ENCODE results near the gene IL16.

IL16 gene

DNA sequence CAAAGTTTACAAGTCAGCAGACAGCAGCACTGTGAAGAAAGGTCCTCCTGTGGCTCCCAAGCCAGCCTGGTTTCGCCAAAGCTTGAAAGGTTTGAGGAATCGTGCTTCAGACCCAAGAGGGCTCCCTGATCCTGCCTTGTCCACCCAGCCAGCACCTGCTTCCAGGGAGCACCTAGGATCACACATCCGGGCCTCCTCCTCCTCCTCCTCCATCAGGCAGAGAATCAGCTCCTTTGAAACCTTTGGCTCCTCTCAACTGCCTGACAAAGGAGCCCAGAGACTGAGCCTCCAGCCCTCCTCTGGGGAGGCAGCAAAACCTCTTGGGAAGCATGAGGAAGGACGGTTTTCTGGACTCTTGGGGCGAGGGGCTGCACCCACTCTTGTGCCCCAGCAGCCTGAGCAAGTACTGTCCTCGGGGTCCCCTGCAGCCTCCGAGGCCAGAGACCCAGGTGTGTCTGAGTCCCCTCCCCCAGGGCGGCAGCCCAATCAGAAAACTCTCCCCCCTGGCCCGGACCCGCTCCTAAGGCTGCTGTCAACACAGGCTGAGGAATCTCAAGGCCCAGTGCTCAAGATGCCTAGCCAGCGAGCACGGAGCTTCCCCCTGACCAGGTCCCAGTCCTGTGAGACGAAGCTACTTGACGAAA is 103.1 kb downstream of the IL16 start:
- Histone ChIP-seq H3K9me3 (ENCODE audit: control insufficient read depth, insufficient read depth, low read length) (no peaks in the 10 kb centered on the region), H3K4me3 (ENCODE audit: low read length) (no peak overlapping the region), H3K27me3 (ENCODE audit: control insufficient read depth, insufficient read depth, low read length) (no peaks in the 10 kb centered on the region; the same call in 1 of the 2 replicates), H3K27ac (ENCODE audit: low read length) (no peak overlapping the region), H3K36me3 (ENCODE audit: control insufficient read depth, insufficient read depth, low read length) (no peaks in the 10 kb centered on the region), H3K4me1 (ENCODE audit: control insufficient read depth, insufficient read depth, low read length) (peaks cover 6% of the 10 kb centered on the region)
- WGBS (ENCODE audit: insufficient coverage, insufficient read length): no CpG with 5 or more reads among the region's 14 CpGs
- DNase-seq (ENCODE audit: low read depth, low spot score): no peak

DNA sequence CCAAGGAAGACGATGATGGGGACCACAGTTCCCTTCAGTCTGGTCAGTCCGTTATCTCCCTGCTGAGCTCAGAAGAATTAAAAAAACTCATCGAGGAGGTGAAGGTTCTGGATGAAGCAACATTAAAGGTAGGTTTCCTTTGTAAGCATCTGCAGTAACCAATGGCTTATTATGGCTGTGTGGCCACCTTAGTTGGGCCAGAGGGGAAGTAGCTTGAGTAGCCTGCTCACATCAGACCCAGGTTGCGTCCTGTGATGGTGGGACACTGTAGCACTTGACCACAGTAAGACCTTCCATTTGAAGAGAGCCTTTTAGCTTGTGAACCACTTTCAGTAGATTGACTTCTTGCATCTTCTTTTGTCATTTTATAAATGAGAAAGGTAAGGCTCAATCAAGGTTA is 104.7 kb downstream of the IL16 start:
- H3K36me3 ChIP-seq (ENCODE audit: control insufficient read depth, insufficient read depth, low read length): no peaks in the 10 kb centered on the region
- no peaks in the 10 kb centered on the region for H3K27me3 ChIP-seq (ENCODE audit: control insufficient read depth, insufficient read depth, low read length)
- peaks cover 6% of the 10 kb centered on the region for H3K4me1 ChIP-seq (ENCODE audit: control insufficient read depth, insufficient read depth, low read length)
- H3K9me3 ChIP-seq (ENCODE audit: control insufficient read depth, insufficient read depth, low read length): no peaks in the 10 kb centered on the region
- H3K27ac ChIP-seq (ENCODE audit: low read length): no peak overlapping the region
- no peak for DNase-seq (ENCODE audit: low read depth, low spot score)
- no peak overlapping the region for H3K4me3 ChIP-seq (ENCODE audit: low read length)
- WGBS (ENCODE audit: insufficient coverage, insufficient read length): no CpG with 5 or more reads among the region's 4 CpGs

DNA sequence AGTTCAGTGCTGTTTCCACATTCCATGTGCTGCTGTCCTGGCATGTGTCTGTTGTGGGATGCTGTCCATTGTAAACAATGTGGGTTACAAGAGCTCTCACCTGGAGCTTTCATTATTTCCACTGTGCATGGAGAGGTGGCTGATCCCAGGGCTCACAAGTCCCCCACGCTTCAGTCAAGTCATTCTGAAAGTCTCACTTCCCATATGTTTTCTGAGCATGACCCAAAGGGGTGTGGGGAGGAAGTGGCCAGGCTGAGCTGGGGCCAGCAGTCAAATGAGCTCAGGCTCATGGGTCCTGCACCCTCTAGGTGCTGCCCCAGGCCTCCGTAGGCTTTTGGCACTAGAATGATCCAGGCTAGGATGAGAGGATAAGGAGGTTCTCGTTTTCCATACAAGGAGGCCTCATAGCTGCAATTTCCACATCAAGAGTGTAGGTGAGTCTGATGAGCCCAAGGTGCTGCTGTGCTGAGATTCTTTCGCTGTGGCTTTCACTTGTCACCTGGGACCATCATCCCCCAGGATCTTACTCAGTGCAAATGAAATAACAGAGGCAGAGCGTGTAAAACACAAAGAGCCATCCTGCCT is 105.2 kb downstream of the IL16 start:
- peaks cover 6% of the 10 kb centered on the region for H3K4me1 ChIP-seq (ENCODE audit: control insufficient read depth, insufficient read depth, low read length)
- no peaks in the 10 kb centered on the region for H3K9me3 ChIP-seq (ENCODE audit: control insufficient read depth, insufficient read depth, low read length)
- DNase-seq (ENCODE audit: low read depth, low spot score): no peak
- no peaks in the 10 kb centered on the region for H3K27me3 ChIP-seq (ENCODE audit: control insufficient read depth, insufficient read depth, low read length)
- no peak overlapping the region for H3K27ac ChIP-seq (ENCODE audit: low read length)
- H3K36me3 ChIP-seq (ENCODE audit: control insufficient read depth, insufficient read depth, low read length): no peaks in the 10 kb centered on the region
- H3K4me3 ChIP-seq (ENCODE audit: low read length): no peak overlapping the region
- WGBS (ENCODE audit: insufficient coverage, insufficient read length): no CpG with 5 or more reads among the region's 5 CpGs

DNA sequence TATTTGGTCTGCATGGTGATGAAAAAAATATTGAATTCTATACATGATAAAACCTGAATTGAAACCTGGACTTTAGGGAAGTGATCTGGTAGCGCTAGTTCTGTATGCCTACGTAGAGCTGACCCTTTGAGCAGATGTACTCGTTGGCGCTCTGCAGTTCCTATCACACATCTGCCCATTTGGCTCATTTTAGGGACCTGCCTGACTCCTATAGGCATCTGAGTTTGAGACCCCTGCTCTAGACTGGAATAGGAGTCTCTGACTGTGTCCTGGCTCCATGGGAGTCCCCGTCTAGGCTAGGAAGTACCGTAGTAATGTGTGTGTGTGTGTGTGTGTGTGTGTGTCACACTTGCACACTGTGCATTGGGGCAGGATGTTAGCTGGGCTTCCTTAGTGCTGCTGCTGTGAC is 106.0 kb downstream of the IL16 start:
- Histone ChIP-seq H3K36me3 (ENCODE audit: control insufficient read depth, insufficient read depth, low read length) (no peaks in the 10 kb centered on the region), H3K27me3 (ENCODE audit: control insufficient read depth, insufficient read depth, low read length) (no peaks in the 10 kb centered on the region), H3K9me3 (ENCODE audit: control insufficient read depth, insufficient read depth, low read length) (no peaks in the 10 kb centered on the region), H3K4me1 (ENCODE audit: control insufficient read depth, insufficient read depth, low read length) (peaks cover 6% of the 10 kb centered on the region), H3K27ac (ENCODE audit: low read length) (no peak overlapping the region), H3K4me3 (ENCODE audit: low read length) (no peak overlapping the region)
- no CpG with 5 or more reads among the region's 6 CpGs for WGBS (ENCODE audit: insufficient coverage, insufficient read length)
- DNase-seq (ENCODE audit: low read depth, low spot score): no peak

DNA sequence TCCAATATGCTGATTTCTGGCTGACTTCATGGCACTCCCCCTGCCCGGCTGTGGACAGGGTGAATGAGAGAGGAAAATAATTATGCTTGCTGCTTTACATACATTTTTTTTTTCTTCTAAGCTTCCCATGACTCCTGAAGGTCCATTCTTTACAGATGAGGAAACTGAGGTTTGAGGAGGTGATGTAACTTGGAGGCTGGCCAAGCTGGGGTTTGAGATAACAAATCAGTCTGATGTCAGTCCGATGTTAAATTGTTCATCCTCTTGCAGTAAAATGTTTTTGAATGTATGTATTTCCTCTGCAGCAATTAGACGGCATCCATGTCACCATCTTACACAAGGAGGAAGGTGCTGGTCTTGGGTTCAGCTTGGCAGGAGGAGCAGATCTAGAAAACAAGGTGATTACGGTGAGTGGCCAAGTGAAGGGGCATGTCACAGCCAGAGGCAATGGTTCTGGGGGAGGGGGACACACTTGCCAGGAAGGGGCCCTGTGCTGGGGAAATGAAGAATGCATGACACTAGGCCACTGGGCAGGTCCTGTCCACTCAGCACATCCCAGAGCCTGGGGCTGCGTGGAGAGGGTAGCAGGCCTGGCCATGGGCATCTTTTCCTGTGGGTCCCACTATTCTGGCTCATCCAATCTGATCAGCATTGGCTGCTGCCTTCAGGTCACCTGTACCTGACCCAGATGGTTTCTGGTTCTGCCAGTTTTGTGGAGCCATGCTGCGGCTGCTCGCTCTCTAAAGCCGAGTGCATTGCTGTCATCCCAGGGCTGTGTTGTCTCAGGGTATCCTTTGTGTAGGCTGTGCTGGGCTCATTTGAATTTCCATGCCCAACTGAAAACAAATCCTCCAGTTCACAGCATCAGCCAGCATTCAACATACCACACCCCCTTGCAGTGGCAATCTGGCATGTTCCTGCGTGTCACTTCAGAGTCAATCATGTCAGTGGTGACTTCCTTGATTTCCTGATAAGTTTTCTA is 106.9 kb downstream of the IL16 start:
- H3K27me3 ChIP-seq (ENCODE audit: control insufficient read depth, insufficient read depth, low read length): no peaks in the 10 kb centered on the region
- H3K27ac ChIP-seq (ENCODE audit: low read length): no peak overlapping the region
- H3K4me1 ChIP-seq (ENCODE audit: control insufficient read depth, insufficient read depth, low read length): peaks cover 6% of the 10 kb centered on the region
- peak; percentile 33 for DNase-seq (ENCODE audit: low read depth, low spot score)
- H3K9me3 ChIP-seq (ENCODE audit: control insufficient read depth, insufficient read depth, low read length): no peaks in the 10 kb centered on the region
- no CpG with 5 or more reads among the region's 9 CpGs for WGBS (ENCODE audit: insufficient coverage, insufficient read length)
- no peak overlapping the region for H3K4me3 ChIP-seq (ENCODE audit: low read length)
- no peaks in the 10 kb centered on the region for H3K36me3 ChIP-seq (ENCODE audit: control insufficient read depth, insufficient read depth, low read length)

DNA sequence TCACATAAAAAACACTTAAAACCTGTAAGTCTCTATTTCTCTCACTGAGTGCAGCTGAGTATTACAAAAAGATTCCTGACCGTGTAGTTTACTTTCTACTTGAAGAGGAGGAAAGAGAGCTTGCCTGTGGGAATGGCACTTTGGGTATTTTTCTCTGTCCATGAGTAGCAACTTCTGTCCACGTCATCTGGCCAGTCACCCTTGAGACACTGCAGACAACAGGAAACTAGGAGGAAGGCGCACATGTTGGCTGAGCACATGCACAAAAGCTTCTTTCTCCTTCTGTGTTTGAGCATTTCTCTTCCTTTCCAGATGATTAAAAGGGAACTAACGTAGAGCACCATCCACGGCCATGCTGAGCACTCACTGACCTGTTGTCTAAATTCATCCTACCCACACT is 107.5 kb downstream of the IL16 start:
- no peak for DNase-seq (ENCODE audit: low read depth, low spot score)
- WGBS (ENCODE audit: insufficient coverage, insufficient read length): no CpG with 5 or more reads among the region's 5 CpGs
- Histone ChIP-seq H3K27ac (ENCODE audit: low read length) (no peak overlapping the region), H3K36me3 (ENCODE audit: control insufficient read depth, insufficient read depth, low read length) (no peaks in the 10 kb centered on the region), H3K4me3 (ENCODE audit: low read length) (no peak overlapping the region), H3K9me3 (ENCODE audit: control insufficient read depth, insufficient read depth, low read length) (no peaks in the 10 kb centered on the region), H3K4me1 (ENCODE audit: control insufficient read depth, insufficient read depth, low read length) (peaks cover 6% of the 10 kb centered on the region), H3K27me3 (ENCODE audit: control insufficient read depth, insufficient read depth, low read length) (no peaks in the 10 kb centered on the region)

DNA sequence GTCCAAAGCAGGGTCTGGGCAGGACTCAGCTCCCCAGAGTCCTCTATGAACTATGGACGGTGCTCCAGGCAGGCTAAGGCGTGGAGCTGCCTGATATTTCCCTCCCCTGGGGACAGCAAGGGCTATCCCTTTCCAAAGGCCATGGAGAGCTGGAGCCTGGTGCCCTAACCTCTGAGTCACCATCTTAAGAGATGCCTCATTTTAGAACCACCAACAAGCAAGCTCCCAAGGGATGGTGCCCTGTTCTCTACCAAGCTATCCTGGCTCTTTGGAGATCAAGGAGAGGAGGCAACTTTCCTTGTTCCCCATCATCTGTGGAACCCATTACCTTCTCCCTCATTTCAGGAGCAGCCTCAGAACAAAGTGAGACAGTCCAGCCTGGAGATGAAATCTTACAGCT is 111.6 kb downstream of the IL16 start:
- Histone ChIP-seq H3K9me3 (ENCODE audit: control insufficient read depth, insufficient read depth, low read length) (no peaks in the 10 kb centered on the region), H3K27me3 (ENCODE audit: control insufficient read depth, insufficient read depth, low read length) (no peaks in the 10 kb centered on the region), H3K4me1 (ENCODE audit: control insufficient read depth, insufficient read depth, low read length) (peaks cover 6% of the 10 kb centered on the region), H3K36me3 (ENCODE audit: control insufficient read depth, insufficient read depth, low read length) (peaks cover 7% of the 10 kb centered on the region; the same call in 1 of the 2 replicates), H3K27ac (ENCODE audit: low read length) (no peak overlapping the region), H3K4me3 (ENCODE audit: low read length) (no peak overlapping the region)
- no CpG with 5 or more reads among the region's 2 CpGs for WGBS (ENCODE audit: insufficient coverage, insufficient read length)
- no peak for DNase-seq (ENCODE audit: low read depth, low spot score)

DNA sequence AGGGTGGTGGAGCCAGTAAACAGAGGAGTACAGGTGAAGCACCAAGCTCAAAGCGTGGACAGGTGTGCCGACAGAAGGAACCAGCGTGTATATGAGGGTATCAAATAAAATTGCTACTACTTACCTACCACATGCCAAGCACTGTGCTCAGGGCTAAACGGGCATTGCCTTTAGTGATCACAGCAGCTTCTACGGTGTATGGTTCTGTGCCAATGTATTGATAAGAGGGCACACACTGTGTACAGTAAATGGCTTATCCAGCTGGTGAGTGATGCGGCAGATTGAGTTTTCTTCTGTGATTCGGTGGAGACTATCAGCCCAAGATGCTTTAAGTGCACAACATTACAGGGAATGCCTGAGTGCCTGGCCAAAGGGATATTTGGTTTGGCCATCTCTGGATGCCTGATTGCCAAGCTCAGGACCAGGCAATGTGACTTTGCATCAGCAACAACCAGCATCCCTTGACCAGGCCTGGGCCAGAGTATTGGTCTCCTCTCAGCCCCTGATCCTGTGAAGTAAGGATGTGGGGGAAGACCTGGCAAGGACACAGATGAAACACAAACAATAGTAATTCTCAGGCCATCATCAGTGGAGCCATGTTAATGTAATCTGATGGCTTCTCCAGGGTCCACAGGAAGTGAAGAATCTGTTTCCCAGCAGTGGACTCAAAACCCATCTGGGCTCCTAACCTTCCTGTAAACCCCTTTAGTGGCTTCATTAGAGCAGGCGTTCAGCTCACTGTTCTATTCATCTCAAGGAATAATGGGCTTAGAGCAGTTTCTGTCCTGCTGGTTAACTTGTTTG is 113.2 kb downstream of the IL16 start:
- WGBS (ENCODE audit: insufficient coverage, insufficient read length): no CpG with 5 or more reads among the region's 8 CpGs
- H3K9me3 ChIP-seq (ENCODE audit: control insufficient read depth, insufficient read depth, low read length): no peaks in the 10 kb centered on the region
- no peak for DNase-seq (ENCODE audit: low read depth, low spot score)
- H3K4me1 ChIP-seq (ENCODE audit: control insufficient read depth, insufficient read depth, low read length): no peaks in the 10 kb centered on the region
- H3K27me3 ChIP-seq (ENCODE audit: control insufficient read depth, insufficient read depth, low read length): no peaks in the 10 kb centered on the region
- no peak overlapping the region for H3K27ac ChIP-seq (ENCODE audit: low read length)
- peaks cover 8% of the 10 kb centered on the region; the same call in 1 of the 2 replicates for H3K36me3 ChIP-seq (ENCODE audit: control insufficient read depth, insufficient read depth, low read length)
- H3K4me3 ChIP-seq (ENCODE audit: low read length): no peak overlapping the region

DNA sequence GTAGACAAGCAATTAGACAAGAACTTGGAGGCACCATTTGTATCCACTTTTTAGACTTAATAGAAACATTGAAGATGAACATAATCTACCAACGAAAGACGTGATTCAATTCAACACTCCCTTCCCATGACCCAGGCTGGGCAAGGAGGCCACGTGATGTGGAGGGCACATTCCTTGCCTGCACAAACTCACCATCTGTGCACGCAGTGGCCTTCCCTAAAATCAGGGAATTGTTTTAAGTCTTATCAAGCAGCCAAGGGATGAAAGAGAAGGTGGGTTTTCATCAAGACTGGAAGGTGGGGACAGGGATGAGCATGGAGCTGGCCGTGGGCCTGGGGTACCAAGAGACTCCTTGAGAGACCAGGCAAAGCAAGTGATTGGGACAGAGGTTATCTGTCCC is 113.8 kb downstream of the IL16 start:
- H3K9me3 ChIP-seq (ENCODE audit: control insufficient read depth, insufficient read depth, low read length): no peaks in the 10 kb centered on the region
- H3K27me3 ChIP-seq (ENCODE audit: control insufficient read depth, insufficient read depth, low read length): no peaks in the 10 kb centered on the region
- no peak overlapping the region for H3K4me3 ChIP-seq (ENCODE audit: low read length)
- H3K4me1 ChIP-seq (ENCODE audit: control insufficient read depth, insufficient read depth, low read length): no peaks in the 10 kb centered on the region
- peaks cover 8% of the 10 kb centered on the region; the same call in 1 of the 2 replicates for H3K36me3 ChIP-seq (ENCODE audit: control insufficient read depth, insufficient read depth, low read length)
- no CpG with 5 or more reads among the region's 5 CpGs for WGBS (ENCODE audit: insufficient coverage, insufficient read length)
- no peak for DNase-seq (ENCODE audit: low read depth, low spot score)
- H3K27ac ChIP-seq (ENCODE audit: low read length): no peak overlapping the region
